HEK293 (cell line): ENCODE data around the gene JAZF1.

Source experiments
- MYNN ChIP-seq: fragments of 450-650 bp; formaldehyde crosslinking; IDR thresholded peaks from 2 replicates; pipeline ENCODE4 v1.5.1; 2016; ENCODE audit warnings: missing biosample characterization, missing genetic modification characterization, borderline replicate concordance
- REPIN1 ChIP-seq: fragments of 450-650 bp; formaldehyde crosslinking; IDR thresholded peaks from 2 replicates; pipeline ENCODE4 v1.5.1; 2017; ENCODE audit warnings: missing biosample characterization, missing genetic modification characterization, low read depth
- TRIM28 ChIP-seq: IDR thresholded peaks from 2 replicates; pipeline ENCODE4 v1.6.1; 2011; ENCODE audit warnings: low read length, control low read depth, borderline replicate concordance
- ZBTB1 ChIP-seq: fragments of 450-650 bp; formaldehyde crosslinking; IDR thresholded peaks from 2 replicates; pipeline ENCODE4 v1.5.1; 2016; ENCODE audit warnings: missing biosample characterization, missing genetic modification characterization
- ZFP3 ChIP-seq: fragments of 450-650 bp; formaldehyde crosslinking; IDR thresholded peaks from 2 replicates; pipeline ENCODE4 v1.5.1; 2016; ENCODE audit warnings: low read depth, missing biosample characterization, missing genetic modification characterization
- ZNF274 ChIP-seq, 2 experiments: fragments of 200-500 bp in 1 of 2; fragments of 450-650 bp in 1 of 2; sonication (Bioruptor generic) in 1 of 2; formaldehyde crosslinking in 1 of 2; IDR thresholded peaks; 2 replicates each; pipeline versions ENCODE4 v1.5.1 to v1.6.1; 2014 to 2016; ENCODE audit warnings: borderline replicate concordance in 1 of 2, inconsistent platforms in 1 of 2, low read length in 1 of 2, missing biosample characterization in 1 of 2, missing genetic modification characterization in 1 of 2
- ZNF555 ChIP-seq: fragments of 450-650 bp; formaldehyde crosslinking; conservative IDR thresholded peaks from 2 replicates; pipeline ENCODE4 v1.5.1; 2017; ENCODE audit warnings: missing biosample characterization, mild to moderate bottlenecking, missing genetic modification characterization, inconsistent platforms
- ZNF571 ChIP-seq: fragments of 450-650 bp; formaldehyde crosslinking; IDR thresholded peaks from 2 replicates; pipeline ENCODE4 v1.5.0; 2017; ENCODE audit warnings: missing biosample characterization, missing genetic modification characterization
- ZNF747 ChIP-seq: fragments of 450-650 bp; formaldehyde crosslinking; IDR thresholded peaks from 2 replicates; pipeline ENCODE4 v1.5.1; 2016; ENCODE audit warnings: missing biosample characterization, missing genetic modification characterization
- TF ChIP-seq, protein P1 (sequence below): fragments of 450-650 bp; formaldehyde crosslinking; IDR thresholded peaks from 2 replicates; pipeline ENCODE4 v1.5.1; 2016; ENCODE audit warnings: missing biosample characterization, missing genetic modification characterization
- TF ChIP-seq, protein P2 (sequence below): fragments of 450-650 bp; formaldehyde crosslinking; IDR thresholded peaks from 2 replicates; pipeline ENCODE4 v1.5.1; 2016; ENCODE audit warnings: missing biosample characterization, missing genetic modification characterization, low read depth
- TF ChIP-seq, protein P3 (sequence below): fragments of 450-650 bp; IDR thresholded peaks from 2 replicates; pipeline ENCODE4 v1.5.1; 2018; ENCODE audit warnings: missing biosample characterization, missing genetic modification characterization
- TF ChIP-seq, protein P4 (sequence below): fragments of 450-650 bp; formaldehyde crosslinking; IDR thresholded peaks from 2 replicates; pipeline ENCODE4 v1.5.1; 2016; ENCODE audit warnings: missing biosample characterization, missing genetic modification characterization, borderline replicate concordance

DNA sequence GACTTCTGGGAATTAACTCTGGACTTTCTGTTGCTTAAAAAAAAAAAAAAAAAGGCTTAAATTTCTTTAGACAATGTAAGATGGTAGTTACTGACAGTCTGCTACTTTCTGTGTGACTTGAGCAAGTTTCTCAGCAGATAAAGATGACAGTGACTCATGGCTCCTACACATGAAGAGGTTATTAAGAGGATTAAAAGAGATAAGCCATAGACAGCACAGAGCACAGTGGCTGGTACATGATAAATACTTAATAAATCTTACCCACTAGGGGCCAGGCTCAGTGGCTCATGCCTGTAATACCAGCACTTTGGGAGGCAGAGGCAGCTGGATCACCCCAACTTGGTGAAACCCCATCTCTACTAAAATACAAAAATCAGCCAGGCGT, 174.8 kb downstream of the JAZF1 start:
- no peak for TF ChIP-seq TRIM28
- TF ChIP-seq, protein P1, sequence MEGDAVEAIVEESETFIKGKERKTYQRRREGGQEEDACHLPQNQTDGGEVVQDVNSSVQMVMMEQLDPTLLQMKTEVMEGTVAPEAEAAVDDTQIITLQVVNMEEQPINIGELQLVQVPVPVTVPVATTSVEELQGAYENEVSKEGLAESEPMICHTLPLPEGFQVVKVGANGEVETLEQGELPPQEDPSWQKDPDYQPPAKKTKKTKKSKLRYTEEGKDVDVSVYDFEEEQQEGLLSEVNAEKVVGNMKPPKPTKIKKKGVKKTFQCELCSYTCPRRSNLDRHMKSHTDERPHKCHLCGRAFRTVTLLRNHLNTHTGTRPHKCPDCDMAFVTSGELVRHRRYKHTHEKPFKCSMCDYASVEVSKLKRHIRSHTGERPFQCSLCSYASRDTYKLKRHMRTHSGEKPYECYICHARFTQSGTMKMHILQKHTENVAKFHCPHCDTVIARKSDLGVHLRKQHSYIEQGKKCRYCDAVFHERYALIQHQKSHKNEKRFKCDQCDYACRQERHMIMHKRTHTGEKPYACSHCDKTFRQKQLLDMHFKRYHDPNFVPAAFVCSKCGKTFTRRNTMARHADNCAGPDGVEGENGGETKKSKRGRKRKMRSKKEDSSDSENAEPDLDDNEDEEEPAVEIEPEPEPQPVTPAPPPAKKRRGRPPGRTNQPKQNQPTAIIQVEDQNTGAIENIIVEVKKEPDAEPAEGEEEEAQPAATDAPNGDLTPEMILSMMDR, result no peak
- no peak for TF ChIP-seq ZNF571 (tag by site-specific recombination)
- no peak for TF ChIP-seq MYNN (tag by site-specific recombination)
- TF ChIP-seq, protein P2, sequence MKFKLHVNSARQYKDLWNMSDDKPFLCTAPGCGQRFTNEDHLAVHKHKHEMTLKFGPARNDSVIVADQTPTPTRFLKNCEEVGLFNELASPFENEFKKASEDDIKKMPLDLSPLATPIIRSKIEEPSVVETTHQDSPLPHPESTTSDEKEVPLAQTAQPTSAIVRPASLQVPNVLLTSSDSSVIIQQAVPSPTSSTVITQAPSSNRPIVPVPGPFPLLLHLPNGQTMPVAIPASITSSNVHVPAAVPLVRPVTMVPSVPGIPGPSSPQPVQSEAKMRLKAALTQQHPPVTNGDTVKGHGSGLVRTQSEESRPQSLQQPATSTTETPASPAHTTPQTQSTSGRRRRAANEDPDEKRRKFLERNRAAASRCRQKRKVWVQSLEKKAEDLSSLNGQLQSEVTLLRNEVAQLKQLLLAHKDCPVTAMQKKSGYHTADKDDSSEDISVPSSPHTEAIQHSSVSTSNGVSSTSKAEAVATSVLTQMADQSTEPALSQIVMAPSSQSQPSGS (tag by site-specific recombination), result no peak
- TF ChIP-seq, protein P3, sequence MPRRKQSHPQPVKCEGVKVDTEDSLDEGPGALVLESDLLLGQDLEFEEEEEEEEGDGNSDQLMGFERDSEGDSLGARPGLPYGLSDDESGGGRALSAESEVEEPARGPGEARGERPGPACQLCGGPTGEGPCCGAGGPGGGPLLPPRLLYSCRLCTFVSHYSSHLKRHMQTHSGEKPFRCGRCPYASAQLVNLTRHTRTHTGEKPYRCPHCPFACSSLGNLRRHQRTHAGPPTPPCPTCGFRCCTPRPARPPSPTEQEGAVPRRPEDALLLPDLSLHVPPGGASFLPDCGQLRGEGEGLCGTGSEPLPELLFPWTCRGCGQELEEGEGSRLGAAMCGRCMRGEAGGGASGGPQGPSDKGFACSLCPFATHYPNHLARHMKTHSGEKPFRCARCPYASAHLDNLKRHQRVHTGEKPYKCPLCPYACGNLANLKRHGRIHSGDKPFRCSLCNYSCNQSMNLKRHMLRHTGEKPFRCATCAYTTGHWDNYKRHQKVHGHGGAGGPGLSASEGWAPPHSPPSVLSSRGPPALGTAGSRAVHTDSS (tag by site-specific recombination), result no peak
- TF ChIP-seq ZNF274 (IDR thresholded peaks at IDR 0.05; ENCODE audit: low read length), result no peak
- no peak for TF ChIP-seq ZNF274 (tag by site-specific recombination; IDR thresholded peaks at IDR 0.05; ENCODE audit: borderline replicate concordance)
- TF ChIP-seq, protein P4, sequence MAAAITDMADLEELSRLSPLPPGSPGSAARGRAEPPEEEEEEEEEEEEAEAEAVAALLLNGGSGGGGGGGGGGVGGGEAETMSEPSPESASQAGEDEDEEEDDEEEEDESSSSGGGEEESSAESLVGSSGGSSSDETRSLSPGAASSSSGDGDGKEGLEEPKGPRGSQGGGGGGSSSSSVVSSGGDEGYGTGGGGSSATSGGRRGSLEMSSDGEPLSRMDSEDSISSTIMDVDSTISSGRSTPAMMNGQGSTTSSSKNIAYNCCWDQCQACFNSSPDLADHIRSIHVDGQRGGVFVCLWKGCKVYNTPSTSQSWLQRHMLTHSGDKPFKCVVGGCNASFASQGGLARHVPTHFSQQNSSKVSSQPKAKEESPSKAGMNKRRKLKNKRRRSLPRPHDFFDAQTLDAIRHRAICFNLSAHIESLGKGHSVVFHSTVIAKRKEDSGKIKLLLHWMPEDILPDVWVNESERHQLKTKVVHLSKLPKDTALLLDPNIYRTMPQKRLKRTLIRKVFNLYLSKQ (tag by site-specific recombination), result no peak
- no peak for TF ChIP-seq ZNF555
- no peak for TF ChIP-seq REPIN1
- TF ChIP-seq ZFP3 (tag by site-specific recombination), result no peak
- no peak for TF ChIP-seq ZBTB1
- TF ChIP-seq ZNF747 (tag by site-specific recombination), result no peak
